Measurements from ENCODE around the gene CD58. TPM values are rescaled to one million over a fixed set of nuclear protein-coding genes. Genes with fewer than 3 reads are reported as not detected.

The CD58 gene
- total and polyA plus RNA-seq, 8 donors = 10.1 to 39.5 (median 13.7) TPM

DNA sequence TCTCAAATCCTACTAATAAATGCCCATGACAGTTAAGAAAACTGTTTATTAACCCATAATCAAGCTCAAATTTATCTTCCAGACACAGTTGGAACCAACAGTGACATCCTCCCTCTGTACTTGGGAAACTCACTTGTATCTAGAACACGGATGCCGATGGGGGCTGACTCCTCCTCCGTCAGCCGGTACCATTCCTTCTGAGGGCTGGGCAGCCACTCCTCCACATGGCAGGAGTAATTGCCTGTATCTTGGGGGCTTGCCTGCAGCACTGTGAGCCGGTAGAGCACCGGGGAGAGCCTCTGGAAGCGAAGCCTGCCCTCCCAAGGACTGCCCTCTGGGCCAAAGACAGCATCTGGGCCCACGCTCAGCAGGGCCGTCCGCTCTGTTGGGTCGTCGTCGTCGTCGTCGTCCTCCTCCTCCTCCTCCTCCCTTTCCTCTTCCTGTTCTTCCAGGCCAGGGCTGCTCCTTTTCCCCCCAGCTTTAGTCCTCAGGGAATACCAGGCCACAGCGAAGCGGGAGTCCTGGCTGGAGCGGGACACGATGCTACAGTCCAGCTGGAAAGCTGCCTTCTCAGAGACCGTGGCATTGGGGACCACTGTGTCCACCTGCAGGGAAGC lies 8.5 kb upstream of the CD58 start:
- TF ChIP-seq, protein P1, sequence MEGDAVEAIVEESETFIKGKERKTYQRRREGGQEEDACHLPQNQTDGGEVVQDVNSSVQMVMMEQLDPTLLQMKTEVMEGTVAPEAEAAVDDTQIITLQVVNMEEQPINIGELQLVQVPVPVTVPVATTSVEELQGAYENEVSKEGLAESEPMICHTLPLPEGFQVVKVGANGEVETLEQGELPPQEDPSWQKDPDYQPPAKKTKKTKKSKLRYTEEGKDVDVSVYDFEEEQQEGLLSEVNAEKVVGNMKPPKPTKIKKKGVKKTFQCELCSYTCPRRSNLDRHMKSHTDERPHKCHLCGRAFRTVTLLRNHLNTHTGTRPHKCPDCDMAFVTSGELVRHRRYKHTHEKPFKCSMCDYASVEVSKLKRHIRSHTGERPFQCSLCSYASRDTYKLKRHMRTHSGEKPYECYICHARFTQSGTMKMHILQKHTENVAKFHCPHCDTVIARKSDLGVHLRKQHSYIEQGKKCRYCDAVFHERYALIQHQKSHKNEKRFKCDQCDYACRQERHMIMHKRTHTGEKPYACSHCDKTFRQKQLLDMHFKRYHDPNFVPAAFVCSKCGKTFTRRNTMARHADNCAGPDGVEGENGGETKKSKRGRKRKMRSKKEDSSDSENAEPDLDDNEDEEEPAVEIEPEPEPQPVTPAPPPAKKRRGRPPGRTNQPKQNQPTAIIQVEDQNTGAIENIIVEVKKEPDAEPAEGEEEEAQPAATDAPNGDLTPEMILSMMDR (IDR thresholded peaks at IDR 0.05) = no peak
- no peaks in the 10 kb centered on the region for H3K36me3 ChIP-seq
- ATAC-seq (no peak), DNase-seq (peak in 1 of 4 donors; percentile 75)
- no peaks in the 10 kb centered on the region for H3K9me3 ChIP-seq
- peaks cover 0 to 17% of the 10 kb centered on the region in 2 donors for H3K4me1 ChIP-seq
- intact Hi-C loops (cut with DNase I) = loop anchor here in 1 of 2 donors (10.0 kb wide), 1 partner anchor 95 kb away; no protein-coding TSS in a partner anchor
- no peaks in the 10 kb centered on the region for H3K27me3 ChIP-seq
- no peak overlapping the region for H3K27ac ChIP-seq
- no peak overlapping the region for H3K4me3 ChIP-seq

DNA sequence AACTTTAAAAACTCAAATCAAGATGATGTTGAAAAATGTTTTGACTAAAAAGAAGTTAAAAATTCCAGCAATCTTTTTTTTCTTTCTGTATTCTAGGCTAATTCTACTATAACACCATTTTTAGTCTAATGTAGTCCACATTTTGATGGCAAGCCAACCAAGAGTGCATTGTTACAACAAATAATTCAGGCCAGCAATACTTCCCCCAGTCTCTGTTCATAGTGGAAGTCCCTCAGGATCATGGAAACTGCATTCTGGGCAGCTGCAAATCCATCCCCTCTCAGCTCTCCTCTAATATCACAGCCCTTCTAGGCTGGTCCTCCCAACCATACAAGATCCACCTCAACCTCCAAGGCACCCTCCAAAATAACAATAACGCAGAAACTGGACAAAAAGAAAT lies 7.8 kb upstream of the CD58 start:
- no peak overlapping the region for H3K27ac ChIP-seq
- DNase-seq (no peak), ATAC-seq (no peak)
- H3K36me3 ChIP-seq = no peaks in the 10 kb centered on the region
- H3K4me1 ChIP-seq = peaks cover 0 to 22% of the 10 kb centered on the region in 2 donors
- intact Hi-C loops (cut with DNase I) = loop anchor here in 1 of 2 donors (10.0 kb wide), 1 partner anchor 96 kb away; no protein-coding TSS in a partner anchor
- TF ChIP-seq, protein P1 (IDR thresholded peaks at IDR 0.05) = no peak
- H3K27me3 ChIP-seq = no peaks in the 10 kb centered on the region
- H3K4me3 ChIP-seq = no peak overlapping the region
- H3K9me3 ChIP-seq = no peaks in the 10 kb centered on the region

DNA sequence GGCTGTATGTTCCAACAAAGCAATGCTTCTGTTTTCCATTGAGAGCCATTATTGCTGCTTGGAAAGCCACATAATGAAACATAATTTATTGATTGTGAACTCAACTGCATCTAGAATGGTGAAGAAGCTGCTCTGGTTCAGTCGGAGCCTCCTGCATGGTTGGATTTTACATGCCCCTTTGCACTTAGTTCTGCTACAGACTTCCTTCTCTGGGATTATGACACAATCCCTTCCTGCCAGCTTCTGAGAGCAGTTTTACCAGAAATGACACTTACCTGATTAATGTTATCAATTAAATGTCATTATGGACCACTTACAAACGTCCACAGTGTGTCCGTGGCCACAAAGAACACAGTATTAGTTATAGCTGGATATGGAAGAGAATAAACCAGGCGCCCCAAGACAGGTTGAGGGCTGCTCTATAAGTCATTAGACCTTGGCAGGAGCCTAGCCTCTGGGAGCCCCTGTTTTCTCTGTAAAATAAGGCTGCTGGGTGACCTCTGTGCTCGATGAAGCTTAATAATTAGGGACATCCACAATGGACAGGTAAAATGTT lies 7.0 kb upstream of the CD58 start:
- Histone ChIP-seq H3K4me1 (peaks cover 0 to 22% of the 10 kb centered on the region in 2 donors), H3K27ac (no peak overlapping the region), H3K4me3 (no peak overlapping the region), H3K9me3 (no peaks in the 10 kb centered on the region), H3K36me3 (no peaks in the 10 kb centered on the region), H3K27me3 (no peaks in the 10 kb centered on the region)
- intact Hi-C loops (cut with DNase I) = loop anchor here in 1 of 2 donors (10.0 kb wide), 1 partner anchor 97 kb away; no protein-coding TSS in a partner anchor
- DNase-seq (no peak), ATAC-seq (no peak)
- TF ChIP-seq, protein P1 (IDR thresholded peaks at IDR 0.05) = no peak

DNA sequence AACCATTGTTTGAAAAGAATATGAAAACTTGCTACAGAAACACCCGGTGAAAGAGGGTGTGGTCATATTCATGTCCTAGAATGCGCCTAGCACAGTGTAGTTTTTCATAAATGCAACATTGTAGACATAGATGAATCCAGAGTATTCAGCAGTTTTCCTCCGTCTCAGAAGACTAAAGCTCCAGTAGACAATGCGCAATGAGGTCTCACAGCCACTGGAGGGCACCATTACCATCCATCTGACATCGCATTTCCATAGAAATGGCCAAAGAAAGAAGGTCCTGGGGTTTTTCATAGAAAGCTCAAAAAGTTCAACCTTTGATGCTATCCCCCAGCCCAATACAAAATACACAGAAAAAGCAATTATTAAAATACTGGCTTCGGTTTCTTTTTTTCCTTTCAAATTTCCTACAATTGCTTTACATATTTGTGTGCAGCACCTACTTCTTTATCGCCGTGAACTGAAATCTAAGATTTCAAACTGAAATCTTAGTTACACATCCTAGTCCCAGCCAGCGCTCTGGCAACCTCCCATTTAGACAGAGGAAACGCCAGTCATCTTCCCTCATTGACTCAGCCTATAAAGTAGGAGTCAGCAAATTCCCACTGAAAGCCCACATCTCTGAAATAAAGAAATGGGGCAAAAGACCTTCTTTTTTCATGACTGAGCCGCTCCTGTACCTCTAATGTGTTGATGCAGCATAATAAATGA lies 3.9 kb upstream of the CD58 start:
- no peaks in the 10 kb centered on the region for H3K36me3 ChIP-seq
- peaks cover 0 to 39% of the 10 kb centered on the region in 2 donors for H3K4me1 ChIP-seq
- intact Hi-C loops (cut with DNase I) = loop anchor here in 1 of 2 donors (10.0 kb wide), 1 partner anchor 100 kb away; no protein-coding TSS in a partner anchor
- H3K9me3 ChIP-seq = no peaks in the 10 kb centered on the region
- no peak overlapping the region for H3K4me3 ChIP-seq
- H3K27ac ChIP-seq = no peak overlapping the region
- DNase-seq (peak in 2 of 4 donors; percentile 55 to 79), ATAC-seq (peak; percentile 9)
- TF ChIP-seq, protein P1 (IDR thresholded peaks at IDR 0.05) = peak; percentile 73 to 86
- no peaks in the 10 kb centered on the region for H3K27me3 ChIP-seq
